Peyer's patch (tissue), 4 donors: ENCODE measurements around the gene DBT. TPM values are rescaled to one million over a fixed set of nuclear protein-coding genes. Genes with fewer than 3 reads are reported as not detected.
A peak's percentile ranks its signal among the peaks of the same experiment; 100 is the strongest.
"Not testable (repeated sequence)": the region's sequence is repeated elsewhere in the genome, so short reads cannot be mapped to it uniquely, and the experiment has no call there.

Source experiments
- DNase-seq, 3 donors: peaks; one replicate each; pipeline ENCODE4 v3.0.0-alpha.2; 2017 to 2019
- H3K27ac ChIP-seq, 4 donors: fragments of 200-600 bp; sonication (generic); one replicate each; pipeline ENCODE4 v1.5.1; 2016 to 2019
- H3K27me3 ChIP-seq, 2 donors: fragments of 200-600 bp; sonication (generic); one replicate each; pipeline ENCODE4 v1.5.1; 2019
- H3K36me3 ChIP-seq, 3 donors: fragments of 200-600 bp; sonication (generic); one replicate each; pipeline ENCODE4 v1.5.1; 2016 to 2019
- H3K4me1 ChIP-seq, 4 donors: fragments of 200-600 bp; sonication (generic); one replicate each; pipeline ENCODE4 v1.5.1; 2016 to 2019
- H3K4me3 ChIP-seq, 4 donors: fragments of 200-600 bp; sonication (generic); 1 replicate in 3 of 4; 2 replicates in 1 of 4; pipeline ENCODE4 v1.5.1; 2016 to 2019; ENCODE audit warnings: mild to moderate bottlenecking in 1 of 4
- H3K9me3 ChIP-seq, 4 donors: fragments of 200-600 bp; sonication (generic); one replicate each; pipeline ENCODE4 v1.5.1; 2016 to 2019; ENCODE audit warnings: mild to moderate bottlenecking in 1 of 4
- CTCF ChIP-seq, 6 experiments: fragments of 450-650 bp in 4 of 6; fragments of 200-600 bp in 2 of 6; sonication (generic) in 1 of 6; IDR thresholded peaks; one replicate each; pipeline ENCODE4 v1.5.1; 2017 to 2019; ENCODE audit warnings: antibody characterized with exemption in 6 of 6, mild to moderate bottlenecking in 3 of 6, moderate library complexity in 1 of 6
- POLR2A ChIP-seq, 2 donors: fragments of 450-650 bp; IDR thresholded peaks; one replicate each; pipeline ENCODE4 v1.5.1; 2017; ENCODE audit warnings: antibody characterized with exemption in 2 of 2, mild to moderate bottlenecking in 2 of 2, moderate library complexity in 2 of 2
- total RNA-seq, 4 donors: library from RNA; depleted of rRNA; stranded (reverse); fragments of >200 nt; gene quantifications; one replicate each; pipeline ENCODE4 v1.1.0, GENCODE V29; 2016

DBT gene
- 1 to 10 TPM; 4.0 to 6.0 (median 5.0) TPM for total RNA-seq

GRCh38 chr1:100249537-100250257, at the start of gene DBT:
TSS of gene DBT (minus strand) at chr1:100249834. CDS start at chr1:100249820, 14 bp downstream.
- Histone ChIP-seq H3K4me1 (peaks cover 0 to 11% (median 0%) of the 10 kb centered on the region in 4 donors), H3K9me3 (no peaks in the 10 kb centered on the region), H3K4me3 (peak within 1 kb of the TSS; percentile 59 to 98 (median 73)), H3K36me3 (no peaks in the 10 kb centered on the region), H3K27me3 (no peaks in the 10 kb centered on the region), H3K27ac (peak within 1 kb of the TSS; percentile 77 to 88 (median 84))
- peak; percentile 91 to 97 (median 95) for DNase-seq
- TF ChIP-seq CTCF (IDR thresholded peaks at IDR 0.05) = peak in 1 of 6 experiments; percentile 6
- peak; percentile 63 to 71 for TF ChIP-seq POLR2A (IDR thresholded peaks at IDR 0.05)

- peaks cover 0 to 3% (median 0%) of the 10 kb centered on the region in 3 donors for H3K36me3 ChIP-seq
- no peak overlapping the region for H3K4me3 ChIP-seq
- no peak for DNase-seq
- no peaks in the 10 kb centered on the region for H3K9me3 ChIP-seq
- no peak for TF ChIP-seq POLR2A (IDR thresholded peaks at IDR 0.05)
- TF ChIP-seq CTCF (IDR thresholded peaks at IDR 0.05) = no peak
- no peaks in the 10 kb centered on the region for H3K4me1 ChIP-seq
- no peak overlapping the region for H3K27ac ChIP-seq
- H3K27me3 ChIP-seq = no peaks in the 10 kb centered on the region
These were observed 48.9 kb upstream of the DBT start for GRCh38 chr1:100298512-100298911.

- peaks cover 0 to 16% (median 0%) of the 10 kb centered on the region in 3 donors for H3K36me3 ChIP-seq
- H3K4me3 ChIP-seq, DNase-seq, H3K4me1 ChIP-seq, H3K27me3 ChIP-seq, H3K27ac ChIP-seq, H3K9me3 ChIP-seq: not testable (repeated sequence)
These were observed 47.4 kb upstream of the DBT start for GRCh38 chr1:100296997-100297396.

DNA sequence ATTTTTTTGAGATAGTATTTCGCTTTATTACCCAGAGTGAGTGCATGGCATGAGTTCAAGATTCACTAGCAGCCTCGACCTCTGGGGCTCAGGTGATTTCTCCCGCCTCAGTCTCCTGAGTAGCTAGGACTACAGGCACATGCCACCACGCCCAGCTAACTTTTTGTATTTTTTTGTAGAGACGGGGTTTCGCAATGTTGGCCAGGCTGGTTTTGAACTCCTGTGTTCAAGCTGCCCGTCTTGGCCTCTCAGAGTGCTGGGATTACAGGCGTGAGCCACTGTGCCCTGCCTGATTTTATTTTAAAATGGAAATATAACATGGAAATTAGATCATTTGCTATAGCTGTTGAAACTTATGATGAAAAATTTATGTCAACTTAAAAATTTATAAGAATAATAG, 46.5 kb upstream of the DBT start:
- H3K27me3 ChIP-seq = no peaks in the 10 kb centered on the region
- H3K27ac ChIP-seq = no peak overlapping the region
- no peaks in the 10 kb centered on the region for H3K9me3 ChIP-seq
- H3K4me3 ChIP-seq = no peak overlapping the region
- no peak for DNase-seq
- TF ChIP-seq POLR2A (IDR thresholded peaks at IDR 0.05) = no peak
- no peaks in the 10 kb centered on the region for H3K4me1 ChIP-seq
- peaks cover 0 to 25% (median 0%) of the 10 kb centered on the region in 3 donors for H3K36me3 ChIP-seq

- peaks cover 0 to 58% (median 0%) of the 10 kb centered on the region in 3 donors for H3K36me3 ChIP-seq
These were observed 43.1 kb upstream of the DBT start for GRCh38 chr1:100292711-100293110.

GRCh38 chr1:100290291-100290690, 40.7 kb upstream of the DBT start:
- H3K4me1 ChIP-seq = no peaks in the 10 kb centered on the region

More at GRCh38 chr1:100292711-100293110, 43.1 kb upstream of the DBT start:
- Histone ChIP-seq H3K27me3 (no peaks in the 10 kb centered on the region), H3K4me1 (no peaks in the 10 kb centered on the region), H3K9me3 (no peaks in the 10 kb centered on the region), H3K4me3 (no peak overlapping the region), H3K27ac (no peak overlapping the region)
- TF ChIP-seq CTCF (IDR thresholded peaks at IDR 0.05) = no peak
- no peak for TF ChIP-seq POLR2A (IDR thresholded peaks at IDR 0.05)
- DNase-seq = no peak

More at GRCh38 chr1:100290291-100290690, 40.7 kb upstream of the DBT start:
- peaks cover 0 to 80% (median 0%) of the 10 kb centered on the region in 3 donors for H3K36me3 ChIP-seq
- DNase-seq = no peak
- no peak overlapping the region for H3K4me3 ChIP-seq
- no peaks in the 10 kb centered on the region for H3K9me3 ChIP-seq
- H3K27me3 ChIP-seq = no peaks in the 10 kb centered on the region
- no peak overlapping the region for H3K27ac ChIP-seq
- TF ChIP-seq CTCF (IDR thresholded peaks at IDR 0.05) (no peak), POLR2A (IDR thresholded peaks at IDR 0.05) (no peak)
